ENCODE results near the gene EFCAB5.
"Not testable (repeated sequence)": the region's sequence is repeated elsewhere in the genome, so short reads cannot be mapped to it uniquely, and the experiment has no call there.

EFCAB5 gene

DNA sequence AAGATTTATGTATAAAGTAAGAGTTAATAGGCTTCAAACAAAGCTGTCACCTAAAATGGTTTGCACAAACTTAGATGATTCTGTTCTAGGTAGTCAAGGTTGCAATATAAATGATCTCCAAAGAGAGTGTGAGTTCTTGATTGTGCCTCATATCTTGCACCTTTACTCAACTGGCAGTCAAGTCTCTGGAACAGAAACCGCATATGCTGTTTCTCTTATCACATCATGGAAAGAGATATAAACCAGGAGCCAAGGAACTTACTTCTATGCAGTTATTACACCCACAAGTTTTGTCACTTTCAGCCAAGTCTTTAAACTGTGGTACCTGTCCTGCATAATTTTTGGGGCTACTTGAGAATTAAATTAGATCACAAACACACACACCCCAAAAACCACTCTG is 16.6 kb upstream of the EFCAB5 start:
- no peak overlapping the region for H2AFZ ChIP-seq (ENCODE audit: low read depth, low read length)
- H3K27me3 ChIP-seq (ENCODE audit: insufficient read depth, low read length): no peaks in the 10 kb centered on the region
- no peak overlapping the region for H3K4me3 ChIP-seq (ENCODE audit: low read length)
- H3K9me3 ChIP-seq (ENCODE audit: low read length): no peaks in the 10 kb centered on the region
- H3K36me3 ChIP-seq (ENCODE audit: insufficient read depth, low read length): no peaks in the 10 kb centered on the region
- peaks cover 11% of the 10 kb centered on the region for H3K4me1 ChIP-seq (ENCODE audit: insufficient read depth, low read length)

DNA sequence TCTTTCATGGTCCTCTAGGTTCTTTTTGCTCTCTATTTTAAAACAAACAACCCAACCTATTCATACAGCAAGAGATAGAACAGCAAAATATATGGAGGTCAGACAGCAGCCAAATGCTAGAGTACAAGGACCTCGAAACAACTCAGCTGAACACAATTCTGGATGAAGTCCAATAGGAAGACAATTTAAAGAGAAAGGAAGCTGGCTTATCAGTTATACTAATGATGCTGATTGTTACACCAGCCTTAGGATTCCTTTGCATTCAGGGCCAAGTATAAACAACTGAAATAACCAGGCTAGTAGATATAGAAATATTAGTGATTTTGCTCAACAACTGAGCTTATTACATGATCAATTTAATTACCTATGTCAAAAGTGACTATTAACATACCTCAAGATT is 13.9 kb upstream of the EFCAB5 start:
- Histone ChIP-seq H3K4me1 (ENCODE audit: insufficient read depth, low read length) (peaks cover 19% of the 10 kb centered on the region), H3K4me3 (ENCODE audit: low read length) (no peak overlapping the region), H3K27me3 (ENCODE audit: insufficient read depth, low read length) (no peaks in the 10 kb centered on the region), H3K36me3 (ENCODE audit: insufficient read depth, low read length) (no peaks in the 10 kb centered on the region), H2AFZ (ENCODE audit: low read depth, low read length) (no peak overlapping the region), H3K9me3 (ENCODE audit: low read length) (no peaks in the 10 kb centered on the region)

DNA sequence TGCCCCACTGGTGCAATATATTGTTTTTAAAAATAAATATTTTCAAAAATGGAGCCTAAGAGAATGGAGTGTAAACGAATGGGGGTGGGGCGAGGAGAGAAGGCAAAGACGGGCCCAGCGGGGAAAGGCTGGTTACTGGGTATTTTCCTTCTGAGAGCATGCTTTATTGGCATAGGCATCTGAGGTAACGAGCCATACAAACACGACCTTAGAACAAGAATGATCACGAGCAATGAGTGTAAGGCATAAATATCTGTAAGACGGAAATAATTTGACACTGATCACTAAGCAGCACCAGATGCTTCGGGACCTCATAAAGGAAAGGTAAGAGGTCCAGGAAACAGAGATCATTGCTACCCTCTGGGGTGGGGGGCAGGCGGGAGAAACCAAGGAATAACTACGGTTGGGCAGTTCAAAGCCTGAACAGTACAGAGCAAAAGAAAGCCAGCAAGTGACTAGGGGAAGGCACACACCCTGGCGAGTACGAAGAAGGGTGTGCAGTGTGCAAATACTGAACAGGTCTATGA is 12.4 kb upstream of the EFCAB5 start:
- H3K4me3 ChIP-seq (ENCODE audit: low read length): peak overlapping the region; percentile 62
- no peaks in the 10 kb centered on the region for H3K9me3 ChIP-seq (ENCODE audit: low read length)
- H3K4me1 ChIP-seq (ENCODE audit: insufficient read depth, low read length): peaks cover 19% of the 10 kb centered on the region
- no peaks in the 10 kb centered on the region for H3K27me3 ChIP-seq (ENCODE audit: insufficient read depth, low read length)
- H2AFZ ChIP-seq (ENCODE audit: low read depth, low read length): peak overlapping the region; percentile 37
- no peaks in the 10 kb centered on the region for H3K36me3 ChIP-seq (ENCODE audit: insufficient read depth, low read length)

DNA sequence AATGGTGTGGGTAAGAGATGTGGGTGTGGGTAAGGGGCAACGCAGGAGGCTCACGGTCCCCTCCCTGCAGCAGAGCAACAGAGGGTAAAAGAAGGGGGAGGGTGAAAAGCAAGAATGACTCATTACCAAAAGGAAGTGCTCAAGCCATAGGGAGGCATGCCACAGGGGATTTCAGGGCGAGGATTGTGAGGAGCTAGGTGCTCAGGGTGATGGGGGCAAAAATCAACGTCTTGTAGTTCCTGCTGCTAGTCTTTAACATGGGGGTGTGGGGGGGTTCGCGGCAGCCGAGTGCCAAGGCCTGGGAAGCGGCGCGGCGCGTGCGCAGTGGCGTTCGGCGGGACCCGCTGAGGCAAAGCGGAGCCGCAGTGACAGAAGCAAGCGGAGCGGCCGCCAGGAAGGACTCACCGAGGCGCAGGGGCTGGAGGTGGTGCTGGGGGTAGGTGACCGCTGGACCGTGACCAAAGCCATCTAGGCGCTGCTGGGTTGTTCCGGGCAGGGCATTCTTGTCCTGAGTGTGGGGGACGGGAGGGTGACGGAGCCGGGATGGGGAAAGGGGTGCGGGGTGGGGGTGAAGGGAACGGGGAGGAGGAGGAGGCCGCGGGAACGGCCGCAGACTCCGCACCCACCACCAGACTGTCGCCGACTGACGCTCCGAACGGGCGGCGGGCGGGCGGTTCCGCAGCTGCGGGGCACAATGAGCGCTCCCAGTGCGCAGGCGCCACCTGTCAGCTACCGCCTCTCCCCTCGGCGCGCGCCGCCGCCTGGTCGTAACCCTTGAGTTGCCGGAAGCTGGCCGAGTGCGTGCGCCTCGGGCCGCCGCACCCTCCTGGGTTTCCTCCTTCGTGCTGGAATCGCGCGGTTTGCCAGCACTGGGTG is 11.7 kb upstream of the EFCAB5 start, which contains the start of gene SSH2:
TSS of gene SSH2 (minus strand) at position 696 of the 876 bp plus-strand sequence. CDS start at position 468, 228 bp downstream.
- Histone ChIP-seq H3K4me1 (ENCODE audit: insufficient read depth, low read length) (peaks cover 19% of the 10 kb centered on the region), H3K9me3 (ENCODE audit: low read length) (no peaks in the 10 kb centered on the region), H3K4me3 (ENCODE audit: low read length) (peak within 1 kb of the TSS; percentile 62), H3K36me3 (ENCODE audit: insufficient read depth, low read length) (no peaks in the 10 kb centered on the region), H3K27me3 (ENCODE audit: insufficient read depth, low read length) (no peaks in the 10 kb centered on the region), H2AFZ (ENCODE audit: low read depth, low read length) (peak within 1 kb of the TSS; percentile 37)

DNA sequence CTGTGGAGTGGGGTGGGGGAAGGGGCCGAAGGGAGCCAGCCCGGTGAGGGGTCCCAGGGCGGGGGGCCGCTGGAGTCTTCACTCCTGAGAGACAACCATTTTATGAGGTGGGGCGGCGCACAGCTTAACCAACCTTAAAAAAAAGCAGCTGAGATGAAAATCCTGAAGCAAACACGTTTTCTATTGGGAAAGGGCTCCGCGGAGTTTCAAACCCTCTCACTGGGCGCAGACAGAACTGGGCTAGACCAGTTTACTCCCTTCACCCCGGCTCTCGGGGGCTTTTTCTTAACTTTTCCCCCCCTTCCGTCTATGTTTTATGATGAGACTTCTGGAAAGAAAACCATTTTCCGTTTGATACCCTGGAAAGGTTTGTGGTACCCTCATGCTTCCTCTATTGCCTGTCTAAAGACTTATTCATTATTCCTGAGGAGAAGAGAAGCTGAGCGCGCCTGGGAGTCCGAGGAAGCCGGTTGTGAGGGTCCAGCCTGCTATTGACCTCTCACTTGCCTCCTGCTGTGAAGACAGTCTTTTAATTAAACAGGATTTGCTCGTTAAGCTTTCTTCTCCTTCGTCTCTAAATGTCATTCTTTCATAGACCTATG is 10.9 kb upstream of the EFCAB5 start:
- no peaks in the 10 kb centered on the region for H3K27me3 ChIP-seq (ENCODE audit: insufficient read depth, low read length)

DNA sequence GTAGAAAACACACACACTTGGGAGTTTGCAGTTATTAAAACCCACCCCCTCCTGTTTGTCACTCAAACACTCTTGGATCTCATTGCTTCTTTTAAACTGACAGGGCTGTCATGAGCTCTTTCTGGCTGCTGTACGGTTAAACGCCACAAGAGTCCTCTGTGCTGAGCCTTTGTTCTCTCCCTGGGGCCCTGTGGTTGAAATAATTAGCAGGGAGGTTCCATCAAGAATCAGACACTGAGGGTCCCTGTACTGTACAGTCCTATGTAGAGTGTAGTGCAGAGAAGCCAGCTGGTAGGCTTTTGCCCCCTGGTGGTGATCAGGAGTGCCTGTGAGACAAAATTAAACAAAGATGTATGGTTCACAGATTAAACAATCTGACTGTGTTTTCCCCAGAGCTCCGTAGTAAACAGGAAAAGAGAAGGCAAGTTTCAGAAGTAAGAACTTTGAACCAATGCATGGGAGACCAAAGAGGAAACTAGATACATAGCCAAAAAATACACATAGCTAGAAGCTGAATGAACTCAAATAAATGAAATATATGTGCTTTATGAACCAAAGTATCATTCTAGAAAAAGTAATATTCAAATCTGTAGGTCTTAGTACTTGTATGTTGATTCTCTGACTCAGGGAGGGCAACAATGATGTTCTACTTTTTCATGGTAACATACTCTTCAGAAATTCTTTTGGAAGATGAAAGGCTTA is 10.1 kb upstream of the EFCAB5 start:
- H3K27me3 ChIP-seq (ENCODE audit: insufficient read depth, low read length): no peaks in the 10 kb centered on the region
- no peaks in the 10 kb centered on the region for H3K9me3 ChIP-seq (ENCODE audit: low read length)
- no peaks in the 10 kb centered on the region for H3K36me3 ChIP-seq (ENCODE audit: insufficient read depth, low read length)
- peaks cover 19% of the 10 kb centered on the region for H3K4me1 ChIP-seq (ENCODE audit: insufficient read depth, low read length)
- H3K4me3 ChIP-seq (ENCODE audit: low read length): peak overlapping the region; percentile 62
- peak overlapping the region; percentile 37 for H2AFZ ChIP-seq (ENCODE audit: low read depth, low read length)

More for the DNA sequence above, 10.9 kb upstream of the EFCAB5 start:
- H3K9me3 ChIP-seq (ENCODE audit: low read length): no peaks in the 10 kb centered on the region
- peak overlapping the region; percentile 62 for H3K4me3 ChIP-seq (ENCODE audit: low read length)
- no peaks in the 10 kb centered on the region for H3K36me3 ChIP-seq (ENCODE audit: insufficient read depth, low read length)
- H2AFZ ChIP-seq (ENCODE audit: low read depth, low read length): peak overlapping the region; percentile 37
- peaks cover 19% of the 10 kb centered on the region for H3K4me1 ChIP-seq (ENCODE audit: insufficient read depth, low read length)

DNA sequence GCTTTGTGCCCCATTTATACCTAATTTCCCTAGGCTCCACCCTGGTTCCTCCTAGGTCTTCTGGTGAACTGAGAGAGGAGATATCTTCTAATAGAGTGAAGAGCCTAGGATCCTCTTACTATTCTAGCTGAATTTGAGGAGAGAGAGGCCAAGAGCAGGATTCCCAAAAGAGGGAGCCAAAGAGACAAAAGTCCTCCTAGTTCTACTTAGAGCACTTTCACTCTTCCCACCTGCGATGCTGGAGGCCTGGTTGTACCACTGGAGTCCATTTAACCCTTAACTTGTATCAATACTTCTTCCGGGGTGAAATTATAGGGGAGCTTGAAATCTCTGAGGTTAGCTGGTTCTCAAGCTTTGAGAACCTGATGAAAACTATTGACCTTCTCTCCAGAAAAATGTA is 8.1 kb upstream of the EFCAB5 start:
- H3K4me1 ChIP-seq (ENCODE audit: insufficient read depth, low read length): peaks cover 12% of the 10 kb centered on the region
- no peak overlapping the region for H2AFZ ChIP-seq (ENCODE audit: low read depth, low read length)
- no peaks in the 10 kb centered on the region for H3K27me3 ChIP-seq (ENCODE audit: insufficient read depth, low read length)
- no peaks in the 10 kb centered on the region for H3K9me3 ChIP-seq (ENCODE audit: low read length)
- no peak overlapping the region for H3K4me3 ChIP-seq (ENCODE audit: low read length)
- no peaks in the 10 kb centered on the region for H3K36me3 ChIP-seq (ENCODE audit: insufficient read depth, low read length)

DNA sequence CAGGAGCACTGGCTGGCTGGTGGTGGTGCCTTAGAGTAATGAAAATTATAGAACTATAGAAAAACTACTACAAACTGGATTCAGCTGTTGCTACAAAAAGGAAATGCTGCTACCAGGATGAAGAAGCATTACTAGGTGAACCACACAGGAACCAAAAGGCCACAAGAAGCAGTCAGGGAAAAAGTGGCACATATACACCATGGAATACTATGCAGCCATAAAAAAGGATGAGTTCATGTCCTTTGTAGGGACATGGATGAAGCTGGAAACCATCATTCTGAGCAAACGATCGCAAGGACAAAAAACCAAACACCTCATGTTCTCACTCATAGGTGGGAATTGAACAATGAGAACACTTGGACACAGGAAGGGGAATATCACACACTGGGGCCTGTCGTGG is 5.5 kb upstream of the EFCAB5 start:
- H3K36me3 ChIP-seq (ENCODE audit: insufficient read depth, low read length); H3K9me3 ChIP-seq (ENCODE audit: low read length); H3K4me1 ChIP-seq (ENCODE audit: insufficient read depth, low read length); H2AFZ ChIP-seq (ENCODE audit: low read depth, low read length); H3K27me3 ChIP-seq (ENCODE audit: insufficient read depth, low read length); H3K4me3 ChIP-seq (ENCODE audit: low read length): not testable (repeated sequence)

DNA sequence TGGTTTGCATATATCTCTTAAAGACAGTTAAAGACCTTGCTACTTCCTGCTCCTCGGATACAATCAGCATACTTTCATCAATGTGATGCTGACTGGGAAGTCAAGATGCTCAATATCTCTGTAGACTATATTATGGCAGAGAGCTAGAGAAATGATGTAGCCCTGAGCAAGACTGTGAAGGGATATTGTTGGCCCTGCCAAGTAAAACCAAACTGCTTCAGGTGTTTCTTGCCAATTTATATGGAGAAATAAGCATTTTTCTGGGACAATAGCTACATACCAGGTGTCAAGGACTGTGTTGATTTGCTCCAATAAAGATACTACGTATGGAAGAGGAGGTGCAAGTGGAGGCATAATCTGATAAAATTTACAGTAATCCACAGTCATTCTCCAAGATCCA is 4.7 kb upstream of the EFCAB5 start:
- Histone ChIP-seq H3K4me1 (ENCODE audit: insufficient read depth, low read length) (no peaks in the 10 kb centered on the region), H3K4me3 (ENCODE audit: low read length) (no peak overlapping the region), H2AFZ (ENCODE audit: low read depth, low read length) (no peak overlapping the region), H3K27me3 (ENCODE audit: insufficient read depth, low read length) (peaks cover 2% of the 10 kb centered on the region), H3K9me3 (ENCODE audit: low read length) (no peaks in the 10 kb centered on the region), H3K36me3 (ENCODE audit: insufficient read depth, low read length) (no peaks in the 10 kb centered on the region)

DNA sequence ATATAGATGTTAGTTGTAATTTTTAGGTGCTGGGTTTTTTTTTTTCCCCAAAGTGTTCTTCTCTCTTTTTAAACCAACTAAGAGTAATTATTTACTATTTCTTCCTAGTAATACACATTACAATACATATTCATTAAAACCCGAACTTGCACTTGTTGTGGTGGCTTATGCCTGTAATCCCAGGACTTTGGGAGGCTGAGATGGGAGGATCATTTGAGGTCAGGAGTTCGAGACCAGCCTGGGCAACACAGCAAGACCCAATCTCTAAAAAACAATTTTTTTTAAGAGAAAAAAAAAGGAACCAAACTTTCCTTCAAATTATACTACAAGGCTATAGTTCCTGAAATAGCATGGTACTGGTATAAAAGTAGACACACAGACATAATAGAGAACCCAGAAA is 3.8 kb downstream of the EFCAB5 start:
- no peaks in the 10 kb centered on the region for H3K9me3 ChIP-seq (ENCODE audit: low read length)
- no peak overlapping the region for H3K4me3 ChIP-seq (ENCODE audit: low read length)
- no peak overlapping the region for H2AFZ ChIP-seq (ENCODE audit: low read depth, low read length)
- peaks cover 18% of the 10 kb centered on the region for H3K4me1 ChIP-seq (ENCODE audit: insufficient read depth, low read length)
- H3K27me3 ChIP-seq (ENCODE audit: insufficient read depth, low read length): peaks cover under 1% of the 10 kb centered on the region
- H3K36me3 ChIP-seq (ENCODE audit: insufficient read depth, low read length): no peaks in the 10 kb centered on the region

DNA sequence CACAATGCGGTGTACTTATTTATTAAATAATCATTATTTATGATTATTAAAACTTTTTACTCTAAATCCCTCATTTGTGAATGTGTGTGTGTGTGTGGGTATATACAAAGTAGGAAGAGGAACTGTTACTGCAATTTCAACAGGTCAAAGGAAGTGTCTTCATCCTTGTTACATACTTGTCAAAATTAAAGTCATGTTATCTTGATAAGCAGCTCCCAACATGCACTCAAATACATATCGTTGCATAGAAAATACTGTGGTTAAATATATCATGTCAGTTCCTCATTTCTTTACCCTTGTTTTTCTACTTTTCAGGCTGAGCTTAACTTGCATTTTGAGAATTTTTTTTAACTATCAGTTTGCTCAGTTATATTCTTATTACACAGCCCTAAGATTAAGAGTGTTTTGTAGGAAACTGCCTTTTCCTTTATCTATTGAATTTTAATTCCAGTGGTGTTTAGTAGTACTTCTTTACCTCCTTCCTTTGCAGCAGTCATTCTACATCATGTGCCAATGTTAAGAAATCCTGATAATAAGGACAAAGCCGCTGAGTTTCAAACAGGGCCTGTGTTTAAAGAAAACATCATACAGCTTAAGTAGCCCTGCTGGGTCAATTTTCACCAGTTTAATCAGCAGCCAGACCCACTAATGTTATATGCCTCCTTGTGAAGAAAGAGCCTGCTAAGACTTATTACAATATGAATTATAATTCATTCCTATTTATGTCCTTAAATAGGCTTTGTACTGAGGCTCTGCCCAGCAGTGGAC is 7.2 kb downstream of the EFCAB5 start:
- Histone ChIP-seq H2AFZ (ENCODE audit: low read depth, low read length) (no peak overlapping the region), H3K4me1 (ENCODE audit: insufficient read depth, low read length) (peaks cover 18% of the 10 kb centered on the region), H3K36me3 (ENCODE audit: insufficient read depth, low read length) (no peaks in the 10 kb centered on the region), H3K4me3 (ENCODE audit: low read length) (no peak overlapping the region), H3K27me3 (ENCODE audit: insufficient read depth, low read length) (no peaks in the 10 kb centered on the region), H3K9me3 (ENCODE audit: low read length) (peaks cover 2% of the 10 kb centered on the region)

DNA sequence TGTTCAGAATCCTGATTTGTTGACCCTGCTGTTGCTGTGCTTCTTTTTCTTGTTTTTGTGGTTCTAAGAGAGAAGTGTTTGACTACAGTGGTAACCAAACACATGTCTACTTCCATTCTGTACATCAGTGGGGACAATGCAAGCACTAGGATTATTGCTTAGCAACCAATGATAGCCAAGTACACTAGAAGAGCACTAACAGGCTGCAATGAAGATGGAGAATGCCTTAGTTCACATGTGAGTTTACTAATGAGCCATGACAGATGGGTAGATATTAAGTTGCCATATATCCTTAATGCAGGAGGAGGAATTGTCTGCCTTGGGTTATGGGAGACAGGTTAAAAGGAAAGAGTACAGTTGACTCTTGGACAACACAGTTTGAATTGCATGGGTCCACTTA is 8.3 kb downstream of the EFCAB5 start:
- Histone ChIP-seq H3K4me1 (ENCODE audit: insufficient read depth, low read length) (peaks cover 18% of the 10 kb centered on the region), H3K9me3 (ENCODE audit: low read length) (peaks cover 8% of the 10 kb centered on the region), H3K36me3 (ENCODE audit: insufficient read depth, low read length) (no peaks in the 10 kb centered on the region), H3K4me3 (ENCODE audit: low read length) (no peak overlapping the region), H2AFZ (ENCODE audit: low read depth, low read length) (no peak overlapping the region), H3K27me3 (ENCODE audit: insufficient read depth, low read length) (no peaks in the 10 kb centered on the region)

All from neuron (in vitro differentiated cells).